RCC 7860 (cell line): ENCODE data around the gene AHNAK2.

Experiments used
- DNase-seq: peaks from one replicate; pipeline ENCODE4 v3.0.0-alpha.2; 2015; ENCODE audit warnings: low spot score
- FAIRE-seq: peaks from 2 replicates; lab custom pipeline; 2012; peaks lifted over from hg19 to GRCh38; lab: Jason Lieb, UNC

Gene AHNAK2

DNA sequence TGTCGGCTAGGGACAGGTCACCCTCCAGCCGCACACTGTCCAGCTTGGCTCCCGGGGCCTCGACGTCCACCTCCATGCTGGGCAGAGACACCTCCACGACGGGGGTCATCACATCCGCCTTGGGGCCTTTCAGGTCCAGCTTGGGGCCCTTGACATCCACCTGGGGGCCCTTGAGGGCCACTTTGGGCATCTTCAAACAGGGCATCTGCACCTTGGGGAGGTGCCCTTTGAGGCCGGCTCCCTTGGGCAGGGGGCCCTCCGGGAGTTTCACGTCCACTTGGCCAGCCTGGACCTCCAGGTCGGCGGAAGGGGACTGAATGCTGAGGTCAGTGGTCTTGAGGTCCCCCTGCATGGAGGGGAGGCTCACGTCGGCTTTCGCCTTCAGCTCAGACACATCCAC, 35.6 kb downstream of the AHNAK2 start:
- DNase-seq (no peak), FAIRE-seq (no peak)

DNA sequence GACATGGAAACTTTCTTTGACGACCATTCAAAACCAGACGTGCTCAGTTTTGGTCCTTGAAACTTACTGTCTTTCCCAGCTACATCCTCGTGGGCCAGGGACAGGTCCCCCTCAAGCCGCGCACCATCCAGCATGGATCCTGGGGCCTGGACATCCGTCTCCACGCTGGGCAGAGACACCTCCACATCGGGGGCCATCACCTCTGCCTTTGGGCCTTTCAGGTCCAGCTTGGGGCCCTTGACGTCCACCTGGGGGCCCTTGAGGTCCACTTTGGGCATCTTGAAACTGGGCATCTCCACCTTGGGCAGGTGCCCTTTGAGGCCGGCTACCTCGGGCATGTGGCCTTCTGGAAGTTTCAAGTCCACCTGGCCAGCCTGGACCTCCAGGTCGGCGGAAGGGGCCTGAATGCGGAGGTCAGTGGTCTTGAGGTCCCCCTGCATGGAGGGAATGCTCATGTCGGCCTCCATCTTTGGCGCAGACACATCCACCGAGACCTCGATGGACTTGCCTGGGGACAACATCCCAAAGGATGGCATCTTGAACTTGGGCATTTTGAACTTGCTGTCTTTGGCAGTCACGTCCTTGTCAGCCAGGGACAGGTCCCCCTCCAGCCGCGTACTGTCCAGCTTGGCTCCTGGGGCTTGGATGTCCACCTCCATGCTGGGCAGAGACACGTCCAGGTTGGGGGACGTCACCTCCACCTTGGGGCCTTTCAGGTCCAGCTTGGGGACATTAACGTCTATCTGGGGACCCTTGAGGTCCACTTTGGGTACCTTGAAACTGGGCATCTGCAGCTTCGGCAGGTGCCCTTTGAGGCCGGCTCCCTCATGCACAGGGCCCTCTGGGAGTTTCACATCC, 36.4 kb downstream of the AHNAK2 start:
- FAIRE-seq = no peak
- no peak for DNase-seq

DNA sequence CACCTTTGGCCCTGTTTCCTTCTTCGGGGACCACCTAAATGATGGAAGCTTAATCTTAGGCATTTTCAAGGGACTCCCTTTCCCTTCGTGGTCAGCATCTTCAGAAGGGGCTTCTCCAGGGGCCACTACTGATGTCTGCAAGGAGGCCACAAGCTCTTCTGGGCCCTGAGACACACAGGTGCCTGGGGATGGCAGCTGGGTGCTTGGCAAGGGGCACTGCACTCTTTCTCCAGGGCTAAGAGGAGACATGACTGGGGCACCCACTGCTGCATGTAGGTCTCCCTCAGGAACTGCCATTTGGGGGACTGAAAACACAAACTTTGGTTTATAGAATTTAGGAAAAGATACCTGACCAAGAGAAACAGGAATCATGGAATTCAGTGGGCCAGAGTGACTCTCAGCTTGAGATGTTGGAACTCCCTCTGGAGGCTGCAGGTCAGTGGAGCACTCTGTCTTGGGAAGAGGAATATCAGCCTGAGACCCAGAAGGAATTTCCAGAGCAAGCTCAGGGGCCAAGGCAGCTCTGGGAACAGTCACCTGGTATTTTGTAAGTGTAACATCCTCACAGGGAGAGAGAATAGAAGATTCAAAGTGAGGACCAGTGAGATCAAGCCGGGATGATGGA, 37.5 kb downstream of the AHNAK2 start:
- DNase-seq (no peak), FAIRE-seq (no peak)

DNA sequence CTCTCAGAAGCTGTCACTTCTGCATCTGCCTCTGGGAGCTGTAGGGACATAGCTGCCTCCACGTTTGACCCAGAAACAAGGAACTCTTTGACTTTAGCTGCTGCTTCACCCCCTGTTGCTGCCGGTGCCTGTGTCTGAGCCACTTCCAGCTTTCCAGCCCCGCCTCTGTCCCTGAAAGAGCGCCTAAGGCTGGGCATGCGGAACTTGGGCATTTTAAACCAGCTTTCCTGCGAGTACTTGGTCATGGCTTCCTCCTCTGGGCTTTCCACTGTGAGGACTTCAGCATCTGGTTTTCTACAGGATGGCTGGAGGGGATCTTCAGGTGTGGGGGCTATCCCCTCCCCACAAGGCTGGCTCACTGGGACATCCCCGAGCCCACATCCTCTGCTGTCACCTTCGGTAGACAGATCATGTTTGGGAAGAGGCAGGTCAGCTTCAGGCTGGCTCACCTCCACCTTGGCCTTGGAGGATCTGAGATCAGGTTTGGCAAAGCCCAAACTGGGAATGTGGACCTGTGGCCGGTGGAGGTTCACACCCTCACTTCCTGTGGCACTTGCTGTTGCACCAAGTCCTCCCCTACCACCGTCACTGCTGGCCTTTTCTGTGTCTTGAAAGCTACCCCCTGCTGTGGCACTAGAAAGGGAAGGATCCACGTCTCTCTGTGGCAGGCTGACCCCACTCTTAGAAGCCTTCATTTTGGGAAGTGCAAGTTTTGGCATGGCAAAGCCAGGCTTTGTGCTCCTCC, 38.3 kb downstream of the AHNAK2 start:
- no peak for DNase-seq
- no peak for FAIRE-seq

DNA sequence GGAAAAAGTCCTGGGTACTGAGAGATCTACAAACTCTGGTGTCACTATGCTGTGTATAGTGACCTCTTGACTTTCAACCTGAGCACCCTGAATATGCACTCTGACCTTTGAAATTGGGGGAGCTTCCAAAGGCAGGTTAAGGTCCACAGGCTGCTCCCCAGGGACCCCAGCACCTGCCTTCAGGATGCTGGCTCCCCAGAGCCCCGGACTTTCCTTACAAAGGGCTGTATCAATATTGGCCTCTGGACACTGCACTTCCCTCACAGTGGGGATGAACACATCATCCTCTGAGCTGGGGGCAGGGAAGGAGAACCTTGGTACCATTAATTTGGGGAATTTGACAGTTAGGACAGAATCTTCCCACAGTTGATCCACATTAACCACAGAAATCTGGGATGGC, 39.2 kb downstream of the AHNAK2 start:
- FAIRE-seq (no peak), DNase-seq (no peak)

DNA sequence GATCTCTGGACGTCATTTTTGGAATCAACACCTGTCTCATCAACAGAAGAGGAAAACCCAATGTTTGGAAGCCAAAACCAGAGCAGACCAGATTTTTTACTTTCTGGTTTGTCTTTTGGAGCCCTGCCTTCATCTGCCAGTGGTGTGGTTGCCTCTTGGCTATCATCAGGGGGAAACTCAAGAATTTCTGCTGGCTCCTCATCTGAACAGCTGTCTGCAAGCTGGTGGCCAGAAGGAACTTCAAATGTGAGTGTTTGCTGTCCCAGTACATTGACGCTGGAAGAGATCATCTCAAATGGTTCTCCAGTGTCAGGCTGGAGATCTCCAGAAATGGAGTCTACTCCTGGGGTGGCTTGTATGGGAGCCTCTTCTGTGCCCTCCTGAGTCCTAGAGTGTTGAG, 39.7 kb downstream of the AHNAK2 start:
- FAIRE-seq (no peak), DNase-seq (no peak)

DNA sequence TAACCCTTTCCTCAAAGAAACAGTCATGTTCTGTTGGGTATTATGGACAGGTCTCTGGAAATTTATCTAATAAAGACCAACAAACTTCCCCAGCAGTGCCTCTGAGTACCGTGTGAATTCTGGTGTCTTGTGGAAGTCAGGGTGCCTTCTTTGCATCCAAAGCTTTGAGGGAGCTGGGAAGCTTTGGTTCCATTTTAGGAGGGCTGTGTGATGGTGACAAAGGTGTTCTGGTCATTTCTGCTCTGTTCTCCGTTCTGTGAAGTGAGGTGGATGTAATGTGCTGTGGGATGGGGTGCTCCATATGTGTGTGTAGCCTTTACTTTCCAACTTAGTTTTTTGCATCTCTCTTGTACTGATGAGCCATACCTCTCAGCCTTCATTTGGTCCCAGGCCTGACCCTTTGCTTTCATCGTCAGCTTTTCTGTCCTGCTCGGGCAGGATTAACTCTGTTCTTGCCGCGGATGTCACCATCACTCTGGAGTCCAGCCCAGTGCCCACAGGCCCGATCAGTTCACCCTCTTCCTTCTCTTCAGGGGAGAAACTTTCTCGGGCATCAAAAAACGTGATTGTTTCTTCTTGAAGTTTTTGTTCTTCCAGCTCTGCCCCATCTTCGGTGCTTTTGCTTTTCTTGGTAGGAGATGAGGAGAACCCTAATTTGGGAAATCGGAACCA, 40.3 kb downstream of the AHNAK2 start:
- FAIRE-seq = no peak
- no peak for DNase-seq

DNA sequence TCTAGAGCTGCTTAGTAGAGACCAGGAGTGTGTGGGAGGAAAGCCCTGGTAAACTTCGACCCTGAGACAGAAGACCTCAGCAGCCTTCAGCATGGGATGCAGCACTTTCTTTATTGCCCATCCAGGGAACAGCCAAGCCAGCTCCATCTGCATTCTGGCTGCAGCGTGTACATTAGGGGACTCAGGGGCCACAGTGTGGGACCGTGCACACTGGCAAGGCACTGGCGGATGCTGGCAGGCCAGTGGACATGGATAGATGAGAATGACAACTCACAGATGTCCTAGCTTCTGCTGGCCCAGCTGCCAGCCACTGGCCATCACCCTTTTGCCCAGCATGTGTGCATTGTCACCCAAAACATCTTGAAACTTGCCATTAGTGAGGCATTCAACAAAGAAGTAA, 41.0 kb downstream of the AHNAK2 start:
- FAIRE-seq = no peak
- DNase-seq = no peak

DNA sequence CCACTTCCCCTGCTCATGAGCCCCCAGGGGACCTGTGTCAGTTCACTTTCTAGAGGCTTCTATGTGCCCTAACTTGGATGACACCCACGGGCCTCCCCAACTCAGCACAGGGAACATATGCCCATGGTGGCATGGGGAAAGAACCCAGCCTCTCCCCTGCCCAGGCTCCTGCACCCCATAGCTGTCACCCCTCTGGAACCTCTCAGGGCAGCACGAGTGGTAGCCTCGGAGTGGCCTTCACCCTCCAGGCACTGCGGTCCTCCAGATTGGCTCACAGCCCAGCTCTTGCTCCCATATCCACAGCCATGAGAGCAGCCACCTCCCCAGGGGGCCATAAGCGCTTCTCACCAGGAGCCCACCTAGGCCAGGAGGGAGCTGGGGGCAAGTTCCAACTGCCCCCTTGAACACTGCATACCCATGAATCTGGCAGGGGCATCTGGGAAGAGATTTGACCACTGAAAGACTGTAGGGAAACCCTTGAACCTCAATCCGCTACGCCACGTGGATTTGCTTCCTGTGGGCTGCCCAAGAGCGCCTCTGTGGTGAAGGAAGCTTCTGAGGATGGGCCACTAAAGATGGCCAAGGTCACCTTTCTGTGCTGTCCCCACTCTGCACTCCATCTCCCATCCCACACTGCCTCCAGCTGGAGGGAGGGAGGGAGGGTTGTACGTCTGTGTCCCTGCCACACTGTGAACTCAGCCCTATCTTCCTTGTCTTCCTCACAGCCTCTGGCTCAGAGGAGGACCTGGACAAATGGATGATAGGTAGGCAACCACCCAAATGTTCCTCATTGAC, 41.6 kb downstream of the AHNAK2 start:
- FAIRE-seq = no peak
- DNase-seq = no peak

DNA sequence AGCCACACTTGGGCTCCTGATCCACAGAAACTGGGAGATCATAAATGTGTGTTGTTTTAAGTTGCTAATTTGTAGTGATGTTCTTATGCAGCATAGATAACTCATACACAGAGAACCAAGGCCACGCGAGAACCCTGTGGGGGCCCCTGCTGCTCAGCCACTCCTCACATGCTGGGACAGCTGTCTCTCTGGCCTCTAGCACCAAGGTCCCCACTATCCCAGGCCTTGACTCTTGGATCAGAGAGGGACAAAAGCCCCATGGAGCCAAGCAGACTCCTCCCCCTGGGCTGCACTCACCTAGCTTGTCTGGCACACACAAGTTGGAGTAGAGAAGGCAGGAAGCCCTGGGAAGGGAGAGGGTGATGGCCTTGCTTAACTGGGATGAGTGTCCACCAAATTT, 42.2 kb downstream of the AHNAK2 start:
- no peak for FAIRE-seq
- DNase-seq = no peak

DNA sequence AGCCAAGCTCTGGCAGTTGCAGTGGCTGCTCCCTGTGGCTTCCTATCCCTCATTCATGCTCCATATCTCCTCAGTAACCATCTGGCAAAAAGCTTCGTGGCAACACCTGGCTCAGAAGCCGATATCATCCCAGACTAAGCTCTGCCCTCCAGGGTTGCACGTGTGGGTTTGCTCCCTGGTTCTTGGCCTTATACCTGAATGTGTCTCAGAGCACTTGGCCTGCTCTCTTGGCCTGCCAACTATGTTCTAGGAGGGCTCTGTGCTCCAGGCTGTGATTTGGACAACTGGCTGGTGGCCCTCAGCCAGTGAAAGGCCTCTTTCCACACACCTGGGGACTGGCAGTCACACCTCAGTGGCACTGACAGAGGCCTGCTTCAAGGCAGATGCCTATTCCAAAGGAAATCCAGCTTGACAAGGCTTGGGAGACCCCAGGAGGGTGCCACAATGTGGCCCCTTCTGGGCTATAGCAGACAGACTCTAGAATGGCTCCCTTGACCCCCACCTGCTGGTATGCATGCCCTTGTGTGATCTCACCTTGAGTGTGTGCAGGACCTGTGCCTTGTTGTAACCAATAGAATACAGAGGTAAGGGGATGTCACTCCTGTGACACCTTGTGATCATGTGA, 43.0 kb downstream of the AHNAK2 start:
- no peak for DNase-seq

DNA sequence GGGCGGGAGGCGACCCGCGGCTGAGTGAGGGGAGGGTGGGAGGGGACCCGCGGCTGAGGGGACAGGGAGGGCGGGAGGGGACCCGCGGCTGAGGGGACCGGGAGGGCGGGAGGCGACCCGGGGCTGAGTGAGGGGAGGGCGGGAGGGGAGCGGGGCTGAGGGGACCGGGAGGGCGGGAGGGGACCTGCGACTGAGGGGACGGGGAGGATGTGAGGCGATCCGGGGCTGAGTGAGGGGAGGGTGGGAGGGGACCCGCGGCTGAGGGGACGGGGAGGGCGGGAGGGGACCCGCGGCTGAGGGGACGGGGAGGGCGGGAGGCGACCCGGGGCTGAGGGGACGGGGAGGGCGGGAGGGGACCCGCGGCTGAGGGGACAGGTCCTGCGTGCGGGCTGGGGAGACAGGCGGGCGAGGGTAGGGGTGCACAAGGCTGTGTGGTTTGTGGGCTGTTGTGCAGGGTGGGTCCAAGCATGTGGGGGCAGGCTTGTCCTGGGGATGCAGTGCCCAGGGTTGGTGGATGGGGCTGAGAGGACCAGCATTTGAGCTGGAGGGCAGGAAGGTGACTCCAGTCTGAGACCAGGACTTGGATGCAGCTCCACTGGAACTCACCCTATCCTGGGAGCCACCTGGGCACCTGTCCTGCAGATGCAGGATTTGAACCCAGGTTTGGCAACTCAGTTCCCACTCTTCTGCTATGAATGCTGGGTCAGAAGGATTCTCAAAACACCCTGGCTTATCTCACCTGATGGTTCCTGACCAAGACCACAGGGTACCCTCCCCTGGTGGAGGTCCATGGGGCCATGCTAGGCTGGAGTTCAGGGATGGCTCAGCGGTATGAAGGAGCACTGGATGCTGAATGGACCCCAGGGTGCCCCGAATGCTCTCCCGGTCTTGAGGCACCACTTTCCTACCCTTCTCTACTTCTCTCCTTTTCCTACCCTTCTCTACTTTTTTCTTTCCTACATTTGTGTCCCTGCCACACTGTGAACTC, 44.1 kb downstream of the AHNAK2 start:
- FAIRE-seq (no peak), DNase-seq (no peak)

More for the DNA sequence above, 43.0 kb downstream of the AHNAK2 start:
- no peak for FAIRE-seq

DNA sequence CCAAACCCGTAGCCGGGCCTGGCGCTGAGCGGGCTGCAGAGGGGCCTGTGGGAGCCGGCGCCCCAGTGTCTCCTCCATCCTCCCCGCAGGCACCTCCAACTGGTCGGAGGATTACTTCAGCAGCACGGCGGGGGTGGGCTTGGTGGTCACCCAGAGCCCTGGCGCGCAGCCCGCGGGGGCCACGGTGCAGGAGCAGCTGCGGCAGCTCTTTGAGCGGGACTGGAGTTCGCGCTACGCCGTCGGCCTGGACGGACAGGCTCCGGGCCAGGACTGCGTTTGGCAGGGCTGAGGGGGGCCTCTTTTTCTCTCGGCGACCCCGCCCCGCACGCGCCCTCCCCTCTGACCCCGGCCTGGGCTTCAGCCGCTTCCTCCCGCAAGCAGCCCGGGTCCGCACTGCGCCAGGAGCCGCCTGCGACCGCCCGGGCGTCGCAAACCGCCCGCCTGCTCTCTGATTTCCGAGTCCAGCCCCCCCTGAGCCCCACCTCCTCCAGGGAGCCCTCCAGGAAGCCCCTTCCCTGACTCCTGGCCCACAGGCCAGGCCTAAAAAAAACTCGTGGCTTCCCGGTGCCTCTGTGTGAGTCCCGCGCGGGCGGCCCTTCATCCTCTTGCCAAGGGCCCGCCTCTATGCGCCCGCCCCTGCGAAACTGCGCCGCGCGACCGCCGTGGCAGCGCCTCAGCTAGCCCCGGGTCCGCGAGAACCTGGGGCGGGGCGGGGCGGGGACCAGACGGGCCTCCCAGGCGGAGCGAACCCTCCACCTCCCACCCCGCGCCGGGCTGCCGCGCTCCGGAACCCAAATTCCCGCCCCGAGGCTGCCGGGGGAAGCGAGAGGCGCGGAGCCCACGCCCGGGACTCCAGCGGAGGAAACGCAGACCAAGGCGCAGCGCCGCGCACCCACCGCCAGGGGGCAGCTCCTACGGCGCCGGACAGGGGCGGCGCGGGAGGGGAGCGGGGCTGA, 45.2 kb downstream of the AHNAK2 start:
- DNase-seq (peak; percentile 47), FAIRE-seq (no peak)

DNA sequence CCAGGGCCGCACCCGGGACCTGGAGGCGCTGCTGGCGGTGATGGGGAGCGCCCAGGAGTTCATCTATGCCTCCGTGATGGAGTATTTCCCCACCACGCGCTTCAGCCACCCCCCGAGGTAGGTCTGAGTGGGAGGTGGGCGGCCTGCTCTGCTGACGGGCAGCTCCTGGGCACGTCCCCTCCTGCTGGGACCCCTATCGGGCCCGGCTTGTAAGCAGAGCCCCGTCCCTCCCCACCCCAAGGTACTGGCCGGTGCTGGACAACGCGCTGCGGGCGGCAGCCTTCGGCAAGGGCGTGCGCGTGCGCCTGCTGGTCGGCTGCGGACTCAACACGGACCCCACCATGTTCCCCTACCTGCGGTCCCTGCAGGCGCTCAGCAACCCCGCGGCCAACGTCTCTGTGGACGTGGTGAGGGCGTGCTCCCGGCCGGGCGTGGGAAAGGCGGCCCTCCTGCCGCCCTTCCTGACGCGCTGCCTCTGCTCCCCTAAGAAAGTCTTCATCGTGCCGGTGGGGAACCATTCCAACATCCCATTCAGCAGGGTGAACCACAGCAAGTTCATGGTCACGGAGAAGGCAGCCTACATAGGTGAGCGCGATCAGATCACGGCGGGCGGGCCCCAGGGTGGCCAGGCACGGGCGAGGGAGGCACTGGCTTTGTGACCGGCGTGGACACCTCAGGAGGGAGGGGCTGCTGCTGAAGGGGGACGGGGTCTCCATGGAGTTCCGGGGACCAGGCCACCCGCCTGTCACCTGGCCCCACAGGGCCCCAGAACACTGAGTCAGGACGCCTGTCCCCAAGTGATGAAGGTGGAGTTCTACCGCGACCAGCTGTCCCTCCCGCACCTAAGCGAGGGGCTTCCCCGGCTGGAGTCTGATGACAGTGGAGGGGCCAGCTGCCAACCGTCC, 46.2 kb downstream of the AHNAK2 start:
- no peak for FAIRE-seq
- DNase-seq = no peak

DNA sequence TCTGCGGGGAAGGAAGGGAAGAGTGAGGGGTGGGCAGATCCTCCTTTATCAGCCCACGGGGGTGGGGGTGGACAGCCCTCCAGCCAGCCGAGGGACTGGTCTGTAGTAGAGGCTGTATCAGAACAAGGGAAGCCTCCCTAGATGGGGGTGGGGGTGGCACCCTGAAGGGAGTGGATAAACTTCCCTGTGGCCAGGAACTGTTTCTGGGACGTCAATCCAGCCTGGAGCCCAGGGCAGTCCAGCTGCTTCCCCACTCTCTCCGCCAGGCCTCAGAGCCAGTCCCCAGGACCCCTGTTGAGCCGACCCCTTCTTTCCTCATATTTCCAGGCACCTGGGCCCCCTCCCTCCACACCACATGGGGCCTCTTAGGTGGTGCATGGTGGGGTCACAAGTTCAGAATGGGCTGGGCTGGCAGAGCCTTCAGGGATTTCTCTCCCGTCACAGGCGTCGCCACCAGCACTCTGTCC, 46.8 kb downstream of the AHNAK2 start:
- FAIRE-seq = no peak
- DNase-seq = no peak

DNA sequence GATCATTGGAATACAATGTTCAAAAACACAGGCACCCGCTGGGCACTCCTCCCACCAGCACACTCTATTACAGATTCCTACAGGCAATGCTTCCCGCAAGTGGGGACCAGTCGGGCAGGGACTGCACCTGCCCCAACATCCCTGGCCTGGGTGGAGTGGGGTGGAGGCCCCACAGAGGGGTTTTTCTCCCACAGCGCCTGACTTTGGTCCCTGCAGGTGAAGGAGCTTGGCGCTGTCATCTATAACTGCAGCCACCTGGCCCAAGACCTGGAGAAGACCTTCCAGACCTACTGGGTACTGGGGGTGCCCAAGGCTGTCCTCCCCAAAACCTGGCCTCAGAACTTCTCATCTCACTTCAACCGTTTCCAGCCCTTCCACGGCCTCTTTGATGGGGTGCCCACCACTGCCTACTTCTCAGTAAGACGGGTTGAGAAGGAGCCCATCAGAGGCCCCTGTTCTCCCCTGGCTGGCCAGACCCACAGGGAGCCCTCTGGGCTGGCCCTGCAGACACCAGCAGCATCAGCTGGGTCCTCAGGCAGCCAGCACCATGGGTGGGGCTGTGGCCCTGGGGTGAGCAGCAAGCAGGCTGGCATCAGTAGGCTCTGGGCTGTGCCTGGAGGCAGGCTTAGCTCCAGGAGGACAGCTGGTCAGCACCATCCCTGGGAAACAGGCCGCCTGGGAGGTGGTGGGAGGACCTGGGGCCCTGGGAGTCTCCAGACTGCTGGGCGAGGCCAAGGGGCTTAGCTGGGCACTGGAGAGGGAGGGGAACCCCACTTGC, 47.5 kb downstream of the AHNAK2 start:
- DNase-seq (no peak), FAIRE-seq (no peak)
